CD4-positive, alpha-beta T cell treated with Interleukin-4 for 1 hour (primary cell): ENCODE results near the gene UGT1A7.
"Not testable (repeated sequence)": the region's sequence is repeated elsewhere in the genome, so short reads cannot be mapped to it uniquely, and the experiment has no call there.

Experiments used
- DNase-seq, 2 donors: peaks; one replicate each; pipeline ENCODE4 v3.0.0-alpha.2; 2020 to 2022

Gene UGT1A7

DNA sequence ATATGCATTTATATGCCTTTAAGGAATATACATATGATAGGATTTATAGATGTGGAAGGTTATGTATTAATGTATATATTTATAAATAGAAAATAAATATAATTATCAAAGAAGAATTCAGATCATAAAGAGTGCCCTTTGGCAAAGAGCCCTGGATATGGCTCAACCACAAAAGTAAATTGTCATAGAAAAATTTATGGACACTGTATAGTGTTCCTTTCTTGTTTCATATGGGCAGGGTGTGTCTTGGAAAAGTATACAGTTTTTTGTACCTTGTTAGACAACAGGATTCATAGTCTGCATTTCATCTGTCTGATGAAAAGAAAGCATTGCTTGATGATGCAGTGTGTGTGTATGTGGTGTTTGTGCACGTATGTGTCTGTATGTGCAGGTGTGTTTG, 2.9 kb downstream of the UGT1A7 start:
- DNase-seq = no peak

DNA sequence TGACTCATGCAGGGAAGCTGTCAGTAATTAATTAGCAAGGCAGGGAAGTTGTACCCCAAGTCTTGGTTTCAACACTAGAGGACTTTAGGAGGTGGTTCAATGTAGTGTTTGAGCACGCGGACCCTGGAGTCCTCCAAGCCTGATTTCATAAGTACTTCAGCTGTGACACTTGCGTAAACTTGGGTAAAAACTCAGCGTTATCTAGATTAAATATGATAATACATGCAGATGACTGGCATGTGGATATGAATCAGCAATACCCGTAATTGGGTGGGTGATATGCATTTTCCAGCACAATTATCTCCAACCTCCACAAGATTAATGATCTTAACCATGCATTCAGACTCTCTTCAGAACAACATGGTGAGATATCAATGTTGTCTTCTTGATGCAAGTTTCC, 5.2 kb downstream of the UGT1A7 start:
- no peak for DNase-seq

DNA sequence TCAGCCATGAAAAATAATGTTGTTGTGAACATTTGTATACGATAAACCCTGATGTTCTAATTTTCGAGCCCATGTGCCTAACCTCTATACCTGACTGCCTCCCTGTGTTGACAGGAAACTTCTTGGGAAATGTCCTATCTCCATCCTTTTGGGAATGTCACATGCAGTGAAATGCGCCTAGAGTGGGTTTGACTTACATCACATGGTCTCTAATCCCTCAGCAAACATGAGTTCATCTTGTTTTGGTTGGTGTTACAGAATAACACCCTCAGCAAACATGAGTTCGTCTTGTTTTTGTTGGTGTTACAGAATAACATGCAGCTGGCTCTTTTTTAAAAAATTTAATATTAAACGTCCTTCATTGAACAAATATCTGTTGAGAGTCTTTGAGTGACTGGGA, 6.6 kb downstream of the UGT1A7 start:
- DNase-seq = no peak

DNA sequence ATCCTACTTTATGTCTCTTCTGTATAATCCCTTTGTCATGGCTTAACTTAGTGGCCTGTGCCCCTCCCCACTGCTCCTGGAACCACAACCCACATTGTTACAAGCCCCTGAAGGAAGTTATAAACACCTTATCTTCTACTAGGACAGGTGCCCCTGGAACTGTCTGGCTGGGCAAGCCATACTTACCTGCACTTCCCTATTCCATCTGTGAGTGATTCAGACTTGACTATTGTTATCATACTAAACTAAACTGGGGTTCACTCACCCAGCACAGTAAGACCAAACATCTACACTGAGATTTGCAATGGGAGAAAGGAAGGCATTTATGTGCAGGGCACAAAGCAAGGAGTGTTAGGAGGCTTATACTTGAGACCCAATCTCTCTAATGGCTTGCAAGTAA, 7.3 kb downstream of the UGT1A7 start:
- DNase-seq = no peak

DNA sequence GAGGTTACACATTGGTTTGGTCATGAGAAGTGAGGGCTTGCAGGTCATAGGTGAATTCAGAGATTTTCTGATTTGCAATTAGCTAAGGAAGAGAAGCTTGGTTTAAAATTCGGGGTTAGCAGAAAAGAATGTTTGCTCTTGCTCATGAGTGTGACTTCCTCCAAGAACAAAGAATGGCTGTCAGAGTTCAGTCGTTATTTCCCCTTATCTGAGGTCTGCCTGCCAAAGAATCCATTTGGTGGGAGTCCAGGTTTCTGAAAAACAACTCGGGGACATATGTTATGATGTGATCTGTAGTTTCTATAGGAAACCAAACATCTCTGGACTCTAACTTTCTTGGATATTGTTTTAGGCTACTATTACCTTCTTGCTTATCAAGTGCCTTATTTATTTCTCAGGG, 7.8 kb downstream of the UGT1A7 start:
- DNase-seq = no peak

- DNase-seq = no peak
Observed at GRCh38 chr2:233690444-233690843, 8.7 kb downstream of the UGT1A7 start.

- DNase-seq = no peak
Observed at GRCh38 chr2:233691443-233692433, 10.0 kb downstream of the UGT1A7 start.

DNA sequence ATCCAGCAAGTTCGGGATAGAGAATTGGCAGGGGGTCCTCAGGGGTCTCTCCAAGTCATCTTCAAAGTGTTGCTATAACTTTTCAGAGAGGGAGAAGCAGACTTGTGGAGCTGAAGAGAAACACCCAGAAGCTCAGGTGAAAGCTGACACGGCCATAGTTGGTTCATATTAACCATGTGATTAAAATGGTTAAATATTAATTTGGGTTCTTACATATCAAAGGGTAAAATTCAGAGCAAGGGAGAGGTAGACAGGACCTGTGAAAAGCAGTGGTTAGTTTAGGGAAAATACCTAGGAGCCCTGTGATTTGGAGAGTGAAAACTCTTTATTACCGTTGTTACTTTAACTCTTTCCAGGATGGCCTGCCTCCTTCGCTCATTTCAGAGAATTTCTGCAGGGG, 10.9 kb downstream of the UGT1A7 start, which contains the start of gene UGT1A6:
Gene UGT1A6 (plus strand): TSS at position 243 of the 400 bp plus-strand sequence. CDS start 115 bp downstream, at position 358.
- no peak for DNase-seq

GRCh38 chr2:233693963-233694362, 12.3 kb downstream of the UGT1A7 start:
- no peak for DNase-seq

DNA sequence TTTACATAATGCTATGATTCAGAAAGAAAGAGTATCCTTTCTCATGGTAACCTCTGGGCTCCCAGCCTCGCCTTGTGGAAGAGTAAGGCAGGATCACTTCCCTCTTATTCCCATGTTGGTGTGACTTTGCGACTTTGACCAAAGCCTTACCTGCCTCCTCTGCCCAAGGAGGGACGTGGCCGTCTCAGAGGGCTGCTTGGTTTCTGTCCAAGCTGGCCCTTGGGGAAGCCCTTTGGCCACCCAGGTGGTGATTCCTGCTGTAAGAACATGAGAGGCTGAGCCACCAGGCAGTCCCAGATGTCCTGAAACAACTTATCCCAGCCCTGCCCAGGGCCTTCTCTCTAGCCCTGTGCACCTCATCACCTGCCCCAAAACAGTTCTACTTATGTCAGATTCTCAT, 17.0 kb downstream of the UGT1A7 start:
- DNase-seq = no peak

- DNase-seq = no peak
Observed at GRCh38 chr2:233699424-233700027, 17.8 kb downstream of the UGT1A7 start.

GRCh38 chr2:233700028-233700635, 18.4 kb downstream of the UGT1A7 start:
- no peak for DNase-seq

- DNase-seq = not testable (repeated sequence)
Observed at GRCh38 chr2:233700842-233701241, 19.1 kb downstream of the UGT1A7 start.

- DNase-seq = no peak
Observed at GRCh38 chr2:233702238-233702637, 20.5 kb downstream of the UGT1A7 start.

GRCh38 chr2:233705911-233706506, 24.3 kb downstream of the UGT1A7 start:
- DNase-seq = no peak

- no peak for DNase-seq
Observed at GRCh38 chr2:233706720-233707119, 25.0 kb downstream of the UGT1A7 start.

DNA sequence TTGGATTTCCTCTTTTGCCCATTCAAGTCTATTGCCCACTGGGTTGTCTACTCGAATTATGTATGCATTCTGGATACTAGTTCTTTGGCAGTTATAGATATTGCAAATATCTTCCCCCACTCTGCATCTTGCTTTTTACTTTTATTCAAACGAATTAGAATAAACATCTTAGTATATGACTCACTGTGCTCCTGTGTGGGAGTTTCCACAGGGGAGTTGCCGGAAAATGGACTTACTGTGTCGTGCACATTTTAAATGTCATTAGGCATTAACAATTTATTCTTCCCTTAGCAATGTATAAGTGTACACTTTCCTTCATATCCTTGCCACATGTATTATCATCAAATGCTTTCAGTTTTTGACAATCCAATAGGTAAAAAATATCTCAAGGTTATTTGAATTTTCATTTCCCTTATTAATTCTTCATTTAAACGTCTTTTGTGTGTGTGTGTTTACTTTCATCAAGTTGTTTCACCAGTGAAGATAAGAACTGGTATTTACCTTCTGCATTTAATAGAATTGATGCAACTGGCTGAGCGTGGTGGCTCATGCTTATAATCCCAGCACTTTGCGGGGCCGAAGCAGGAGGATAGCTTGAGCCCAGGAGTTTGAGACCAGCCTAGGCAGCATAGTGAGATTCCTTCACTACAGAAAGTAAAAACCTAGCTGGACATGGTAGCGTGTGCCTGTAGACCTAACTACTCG, 26.4 kb downstream of the UGT1A7 start:
- DNase-seq = no peak

DNA sequence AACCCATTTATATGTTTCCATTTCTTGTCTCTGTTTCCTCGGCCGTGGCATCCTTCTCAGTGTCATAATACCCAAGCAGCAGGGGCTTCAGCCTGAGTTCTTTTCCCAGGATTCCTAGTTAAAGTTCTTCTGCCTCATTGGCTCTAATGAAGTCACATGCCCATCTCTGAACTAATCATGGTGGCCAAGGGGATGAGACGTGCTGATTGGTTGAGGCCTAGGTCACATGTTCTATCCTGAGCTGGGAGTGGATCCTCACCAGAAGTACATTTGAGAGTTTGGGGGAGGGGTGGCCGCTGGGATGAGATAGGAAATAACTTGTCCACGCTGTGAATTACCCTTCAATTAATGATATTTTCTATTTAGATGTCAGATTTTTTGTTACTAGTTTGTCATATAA, 27.2 kb downstream of the UGT1A7 start:
- DNase-seq = no peak

- peak; percentile 45 to 53 for DNase-seq
Observed at GRCh38 chr2:233711312-233712008, 29.8 kb downstream of the UGT1A7 start.

DNA sequence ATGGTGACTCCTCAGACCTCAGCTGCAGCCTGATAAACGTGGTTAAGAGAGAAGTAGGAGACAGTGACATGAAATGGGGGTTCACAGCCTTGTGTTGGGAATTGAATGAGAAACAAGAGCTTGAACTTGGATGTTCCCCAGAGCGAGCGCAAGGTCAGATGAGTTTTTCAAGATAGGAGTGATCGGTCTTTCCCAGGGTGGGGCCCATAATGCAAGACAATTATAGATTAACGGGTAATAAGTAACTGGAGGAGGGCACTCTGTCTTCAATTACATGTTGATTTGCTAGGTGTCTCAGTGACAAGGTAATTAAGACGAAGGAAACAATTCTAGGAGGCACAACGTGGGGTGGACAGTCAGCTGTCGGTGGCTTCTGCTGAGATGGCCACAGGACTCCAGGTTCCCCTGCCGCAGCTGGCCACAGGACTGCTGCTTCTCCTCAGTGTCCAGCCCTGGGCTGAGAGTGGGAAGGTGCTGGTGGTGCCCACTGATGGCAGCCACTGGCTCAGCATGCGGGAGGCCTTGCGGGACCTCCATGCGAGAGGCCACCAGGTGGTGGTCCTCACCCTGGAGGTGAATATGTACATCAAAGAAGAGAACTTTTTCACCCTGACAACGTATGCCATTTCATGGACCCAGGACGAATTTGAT, 31.0 kb downstream of the UGT1A7 start, which contains the start of gene UGT1A5:
Gene UGT1A5 (plus strand): TSS at position 297 of the 651 bp plus-strand sequence. CDS start 85 bp downstream, at position 382.
- no peak for DNase-seq

- DNase-seq = no peak
Observed at GRCh38 chr2:233713262-233713615, 31.5 kb downstream of the UGT1A7 start.
